Bronchial epithelial cell (primary cell): Measurements from ENCODE around the gene TMEM59. TPM values are rescaled to one million over a fixed set of nuclear protein-coding genes. Genes with fewer than 3 reads are reported as not detected.
A peak's percentile ranks its signal among the peaks of the same experiment; 100 is the strongest.

ENCODE experiments used
- DNase-seq: peaks from one replicate; pipeline ENCODE4 v3.0.0-alpha.2; 2010; ENCODE audit warnings: low read depth
- FAIRE-seq: peaks from 2 replicates; lab custom pipeline; 2011; peaks lifted over from hg19 to GRCh38; lab: Jason Lieb, UNC
- H3K27me3 ChIP-seq: 2 replicates; pipeline ENCODE4 v1.5.1; 2011; ENCODE audit warnings: low read length; ENCODE audit not compliant: control insufficient read depth, insufficient read depth
- H3K36me3 ChIP-seq: 2 replicates; pipeline ENCODE4 v1.5.1; 2011; ENCODE audit warnings: low read length; ENCODE audit not compliant: control insufficient read depth, insufficient read depth
- H3K4me3 ChIP-seq: 2 replicates; pipeline ENCODE4 v1.5.1; 2011; ENCODE audit warnings: mild to moderate bottlenecking, low read depth, low read length, control low read depth
- CTCF ChIP-seq: IDR thresholded peaks from 2 replicates; pipeline ENCODE4 v1.5.1; 2011; ENCODE audit warnings: mild to moderate bottlenecking, moderate library complexity, low read length, control low read depth, inconsistent platforms; ENCODE audit not compliant: insufficient read depth, severe bottlenecking
- total RNA-seq: library from RNA; depleted of rRNA; stranded (reverse); fragments of >200 nt; gene quantifications from 2 replicates; pipeline ENCODE4 v1.2.1, GENCODE V29; 2014

The TMEM59 gene
- total RNA-seq, 1 donor from 2014 or later: 191 TPM

- no peaks in the 10 kb centered on the region for H3K36me3 ChIP-seq
- H3K27me3 ChIP-seq: no peaks in the 10 kb centered on the region
- TF ChIP-seq CTCF: no peak
- FAIRE-seq (no peak), DNase-seq (no peak)
- H3K4me3 ChIP-seq: no peak within 1 kb of the TSS
Observed at GRCh38 chr1:54017979-54018378, 35.0 kb downstream of the TMEM59 start, which contains the start of gene LDLRAD1. Gene LDLRAD1, minus strand, starts transcription at chr1:54018186. Its CDS starts 74 bp downstream, at chr1:54018112.

- no peak overlapping the region for H3K4me3 ChIP-seq
- H3K27me3 ChIP-seq: no peaks in the 10 kb centered on the region
- no peaks in the 10 kb centered on the region for H3K36me3 ChIP-seq
- no peak for TF ChIP-seq CTCF
- FAIRE-seq: peak; percentile 93
- DNase-seq: peak; percentile 89
Observed at GRCh38 chr1:54016343-54017282, 36.4 kb downstream of the TMEM59 start.

GRCh38 chr1:54014009-54014629 lies 38.9 kb downstream of the TMEM59 start:
- Histone ChIP-seq H3K36me3 (no peaks in the 10 kb centered on the region), H3K4me3 (no peak overlapping the region), H3K27me3 (peaks cover 2% of the 10 kb centered on the region)
- no peak for DNase-seq
- FAIRE-seq: no peak
- TF ChIP-seq CTCF: no peak

GRCh38 chr1:54013393-54014008 lies 39.5 kb downstream of the TMEM59 start:
- H3K36me3 ChIP-seq: no peaks in the 10 kb centered on the region
- peaks cover 6% of the 10 kb centered on the region for H3K27me3 ChIP-seq
- DNase-seq (no peak), FAIRE-seq (no peak)
- no peak overlapping the region for H3K4me3 ChIP-seq
- TF ChIP-seq CTCF: no peak

GRCh38 chr1:54012863-54013262 lies 40.1 kb downstream of the TMEM59 start:
- no peak for FAIRE-seq
- no peak for TF ChIP-seq CTCF
- no peaks in the 10 kb centered on the region for H3K36me3 ChIP-seq
- H3K27me3 ChIP-seq: peaks cover 11% of the 10 kb centered on the region
- DNase-seq: no peak
- no peak overlapping the region for H3K4me3 ChIP-seq
